Karpas-422 (cell line): ENCODE data around the gene GSK3A. TPM values are rescaled to one million over a fixed set of nuclear protein-coding genes. Genes with fewer than 3 reads are reported as not detected.

Experiments
- DNase-seq: peaks from one replicate; pipeline ENCODE4 v3.0.0-alpha.2; 2015
- H2AFZ ChIP-seq: fragments of 200-600 bp; sonication (generic); 2 replicates; pipeline ENCODE4 v1.6.1; 2014; ENCODE audit warnings: antibody characterized with exemption, low read length, mixed read lengths
- H3K27ac ChIP-seq: fragments of 200-600 bp; sonication (generic); 2 replicates; pipeline ENCODE4 v1.5.1; 2014; ENCODE audit warnings: mild to moderate bottlenecking, low read length, moderate library complexity
- H3K27me3 ChIP-seq: fragments of 200-600 bp; sonication (generic); 2 replicates; pipeline ENCODE4 v1.6.1; 2014; ENCODE audit warnings: low read length, mixed read lengths
- H3K36me3 ChIP-seq: fragments of 200-600 bp; sonication (generic); 2 replicates; pipeline ENCODE4 v1.6.1; 2014; ENCODE audit warnings: low read length, mixed read lengths; ENCODE audit not compliant: insufficient read depth
- H3K4me1 ChIP-seq: fragments of 200-600 bp; sonication (generic); 2 replicates; pipeline ENCODE4 v1.6.1; 2014; ENCODE audit warnings: mild to moderate bottlenecking, low read length, mixed read lengths
- H3K4me2 ChIP-seq: fragments of 200-600 bp; sonication (generic); 2 replicates; pipeline ENCODE4 v1.6.1; 2014; ENCODE audit warnings: low read length, low read depth, mild to moderate bottlenecking; ENCODE audit not compliant: poor library complexity, severe bottlenecking
- H3K4me3 ChIP-seq: fragments of 200-600 bp; sonication (generic); 2 replicates; pipeline ENCODE4 v1.5.1; 2014; ENCODE audit warnings: mild to moderate bottlenecking, antibody characterized with exemption, low read length, mixed read lengths
- H3K79me2 ChIP-seq: fragments of 200-600 bp; sonication (generic); 2 replicates; pipeline ENCODE4 v1.6.1; 2014; ENCODE audit warnings: mild to moderate bottlenecking, low read length, mixed read lengths
- H3K9ac ChIP-seq: fragments of 200-600 bp; sonication (generic); 2 replicates; pipeline ENCODE4 v1.6.0; 2014; ENCODE audit warnings: low read length
- H3K9me2 ChIP-seq: fragments of 200-600 bp; sonication (generic), shearing (Covaris generic); replicated peaks from 2 replicates; pipeline ENCODE4 v1.6.0; 2014; ENCODE audit warnings: mild to moderate bottlenecking, low read length, moderate library complexity; ENCODE audit not compliant: insufficient read depth
- H3K9me3 ChIP-seq: fragments of 300-700, 200-600 bp; sonication (generic); 2 replicates; pipeline ENCODE4 v1.6.1; 2014; ENCODE audit warnings: low read length, mixed read lengths
- H4K20me1 ChIP-seq: fragments of 200-600 bp; sonication (generic); 2 replicates; pipeline ENCODE4 v1.6.1; 2014; ENCODE audit warnings: mild to moderate bottlenecking, antibody characterized with exemption, low read length, low read depth; ENCODE audit not compliant: insufficient read depth
- total RNA-seq: library from RNA; depleted of rRNA; stranded (reverse); fragments of >200 nt; shearing (Covaris generic); gene quantifications from 2 replicates; pipeline ENCODE4 v1.2.3, GENCODE V29; 2014; ENCODE audit warnings: low replicate concordance

The GSK3A gene
- total RNA-seq, 1 experiment from 2014 or later: 29.3 TPM

GRCh38 chr19:42274065-42274682 is 31.8 kb upstream of the GSK3A start:
- no peak for DNase-seq
- Histone ChIP-seq H3K9ac (no peak overlapping the region), H3K4me3 (no peak overlapping the region), H3K36me3 (no peaks in the 10 kb centered on the region), H3K79me2 (peaks cover 24% of the 10 kb centered on the region), H4K20me1 (no peaks in the 10 kb centered on the region), H3K27ac (no peak overlapping the region), H3K4me2 (no peak overlapping the region), H3K9me3 (no peaks in the 10 kb centered on the region), H2AFZ (no peak overlapping the region), H3K4me1 (peaks cover 30% of the 10 kb centered on the region), H3K9me2 (no peaks in the 10 kb centered on the region), H3K27me3 (no peaks in the 10 kb centered on the region)

- H3K79me2 ChIP-seq: peaks cover 24% of the 10 kb centered on the region
- peaks cover 24% of the 10 kb centered on the region for H3K4me1 ChIP-seq
- no peak overlapping the region for H3K9ac ChIP-seq
Measured at GRCh38 chr19:42273407-42274064, 31.1 kb upstream of the GSK3A start.

DNA sequence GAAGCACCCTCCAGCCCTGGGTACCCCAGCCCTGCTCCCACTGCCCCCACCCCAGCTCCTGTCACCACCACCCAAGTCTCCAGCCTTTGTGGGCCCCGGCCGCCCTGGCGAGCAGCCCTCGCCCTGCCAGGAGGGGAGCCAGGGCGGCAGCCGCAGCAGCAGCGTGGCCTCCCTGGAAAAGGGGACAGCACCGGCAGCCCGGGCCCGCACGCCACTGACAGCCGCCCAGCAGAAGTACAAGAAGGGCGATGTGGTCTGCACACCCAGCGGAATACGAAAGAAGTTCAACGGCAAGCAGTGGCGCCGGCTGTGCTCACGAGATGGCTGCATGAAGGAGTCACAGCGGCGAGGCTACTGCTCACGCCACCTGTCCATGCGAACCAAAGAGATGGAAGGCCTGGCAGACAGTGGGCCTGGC is 30.6 kb upstream of the GSK3A start:
- no peaks in the 10 kb centered on the region for H3K9me2 ChIP-seq
- peaks cover 24% of the 10 kb centered on the region for H3K79me2 ChIP-seq
- peaks cover 21% of the 10 kb centered on the region for H3K4me1 ChIP-seq
- no peaks in the 10 kb centered on the region for H3K9me3 ChIP-seq
- H3K27me3 ChIP-seq: no peaks in the 10 kb centered on the region
- H3K4me3 ChIP-seq: no peak overlapping the region
- no peaks in the 10 kb centered on the region for H3K36me3 ChIP-seq
- H4K20me1 ChIP-seq: no peaks in the 10 kb centered on the region
- DNase-seq: no peak
- no peak overlapping the region for H3K9ac ChIP-seq
- H2AFZ ChIP-seq: no peak overlapping the region
- H3K4me2 ChIP-seq: no peak overlapping the region
- H3K27ac ChIP-seq: no peak overlapping the region

More at GRCh38 chr19:42273407-42274064, 31.1 kb upstream of the GSK3A start:
- Histone ChIP-seq H3K4me2 (no peak overlapping the region), H3K27ac (no peak overlapping the region), H4K20me1 (no peaks in the 10 kb centered on the region), H3K4me3 (no peak overlapping the region), H2AFZ (no peak overlapping the region), H3K9me2 (no peaks in the 10 kb centered on the region), H3K27me3 (no peaks in the 10 kb centered on the region), H3K9me3 (no peaks in the 10 kb centered on the region), H3K36me3 (no peaks in the 10 kb centered on the region)
- DNase-seq: no peak

GRCh38 chr19:42272535-42272897 is 30.1 kb upstream of the GSK3A start:
- H3K36me3 ChIP-seq: no peaks in the 10 kb centered on the region
- H3K4me2 ChIP-seq: no peak overlapping the region
- no peak overlapping the region for H3K9ac ChIP-seq
- no peaks in the 10 kb centered on the region for H3K9me2 ChIP-seq
- no peaks in the 10 kb centered on the region for H4K20me1 ChIP-seq
- H3K4me3 ChIP-seq: no peak overlapping the region
- H3K27me3 ChIP-seq: no peaks in the 10 kb centered on the region
- H3K4me1 ChIP-seq: peaks cover 26% of the 10 kb centered on the region
- H3K9me3 ChIP-seq: no peaks in the 10 kb centered on the region
- DNase-seq: no peak
- peaks cover 24% of the 10 kb centered on the region for H3K79me2 ChIP-seq
- H3K27ac ChIP-seq: no peak overlapping the region
- H2AFZ ChIP-seq: no peak overlapping the region

- Histone ChIP-seq H3K27me3 (no peaks in the 10 kb centered on the region), H3K4me3 (no peak overlapping the region), H3K4me2 (no peak overlapping the region), H3K79me2 (peaks cover 24% of the 10 kb centered on the region), H3K27ac (no peak overlapping the region), H3K36me3 (no peaks in the 10 kb centered on the region), H2AFZ (no peak overlapping the region), H3K9ac (no peak overlapping the region; the same call in 1 of the 2 replicates), H4K20me1 (no peaks in the 10 kb centered on the region), H3K9me2 (no peaks in the 10 kb centered on the region), H3K4me1 (peaks cover 29% of the 10 kb centered on the region), H3K9me3 (no peaks in the 10 kb centered on the region)
- no peak for DNase-seq
Measured at GRCh38 chr19:42271861-42272534, 29.6 kb upstream of the GSK3A start.

GRCh38 chr19:42271045-42271419 is 28.6 kb upstream of the GSK3A start:
- H3K79me2 ChIP-seq: peaks cover 24% of the 10 kb centered on the region
- DNase-seq: no peak
- no peaks in the 10 kb centered on the region for H3K9me2 ChIP-seq
- peaks cover 29% of the 10 kb centered on the region for H3K4me1 ChIP-seq
- H4K20me1 ChIP-seq: no peaks in the 10 kb centered on the region
- H3K4me3 ChIP-seq: peak overlapping the region; percentile 74; the same call in 1 of the 2 replicates
- peak overlapping the region; percentile 91 for H3K9ac ChIP-seq
- H3K27ac ChIP-seq: peak overlapping the region; percentile 89
- no peaks in the 10 kb centered on the region for H3K36me3 ChIP-seq
- H3K9me3 ChIP-seq: no peaks in the 10 kb centered on the region
- no peak overlapping the region for H2AFZ ChIP-seq
- peak overlapping the region; percentile 94 for H3K4me2 ChIP-seq
- H3K27me3 ChIP-seq: no peaks in the 10 kb centered on the region

DNA sequence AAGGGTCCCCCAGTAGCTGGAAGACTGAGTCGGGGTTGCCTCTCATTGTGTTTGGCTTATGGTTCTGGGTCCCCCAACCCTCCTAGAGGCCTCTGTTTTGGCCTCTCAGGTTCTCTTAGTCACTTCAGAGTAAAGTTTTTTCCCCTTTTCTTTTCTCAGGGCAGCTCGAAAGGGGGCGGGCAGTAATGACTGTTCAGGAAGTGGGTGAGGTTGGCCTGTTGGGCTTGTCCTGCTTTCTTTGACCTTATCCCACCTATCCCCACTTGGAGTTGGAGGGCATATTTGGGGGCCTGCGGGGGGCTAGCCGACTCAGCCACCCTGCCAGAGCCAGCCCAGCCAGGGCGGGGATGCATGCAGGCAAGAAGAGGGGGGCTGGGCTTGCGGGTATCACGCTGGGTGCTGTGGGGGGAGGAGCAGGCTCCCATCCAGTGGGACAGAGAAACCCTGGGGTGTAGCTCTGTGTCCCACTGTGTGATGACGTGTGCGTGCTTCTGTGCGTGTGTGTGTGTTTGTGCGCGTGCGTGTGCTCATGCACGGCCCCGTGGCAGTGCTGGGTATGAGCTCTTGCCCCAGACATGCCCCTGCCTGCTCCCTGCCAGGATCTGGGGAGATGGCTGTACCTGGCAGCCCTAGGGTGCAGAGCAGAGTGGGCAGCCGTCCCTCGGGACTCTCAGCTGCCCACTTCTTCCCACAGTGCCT is 28.1 kb upstream of the GSK3A start:
- no peaks in the 10 kb centered on the region for H3K27me3 ChIP-seq
- H3K9me2 ChIP-seq: no peaks in the 10 kb centered on the region
- peaks cover 24% of the 10 kb centered on the region for H3K79me2 ChIP-seq
- H2AFZ ChIP-seq: peak overlapping the region; percentile 68; the same call in 1 of the 2 replicates
- no peaks in the 10 kb centered on the region for H3K36me3 ChIP-seq
- peak; percentile 79 for DNase-seq
- peaks cover 29% of the 10 kb centered on the region for H3K4me1 ChIP-seq
- H3K27ac ChIP-seq: peak overlapping the region; percentile 89
- H3K4me2 ChIP-seq: peak overlapping the region; percentile 94
- peak overlapping the region; percentile 91 for H3K9ac ChIP-seq
- no peaks in the 10 kb centered on the region for H3K9me3 ChIP-seq
- H3K4me3 ChIP-seq: peak overlapping the region; percentile 74
- H4K20me1 ChIP-seq: no peaks in the 10 kb centered on the region
